Left renal pelvis (tissue), 4 donors: ENCODE data around the gene CPA1. TPM values are rescaled to one million over a fixed set of nuclear protein-coding genes. Genes with fewer than 3 reads are reported as not detected.
"Not testable (repeated sequence)": the region's sequence is repeated elsewhere in the genome, so short reads cannot be mapped to it uniquely, and the experiment has no call there.

ENCODE experiments used
- DNase-seq, 4 donors: peaks; one replicate each; pipeline ENCODE4 v3.0.0-alpha.2; 2013; ENCODE audit warnings: low read depth in 4 of 4, low spot score in 3 of 4
- polyA plus RNA-seq, 4 donors: library from polyadenylated mRNA; unstranded; fragments of 120-200 nt; gene quantifications; one replicate each; pipeline ENCODE4 v1.2.1, GENCODE V29; 2013; ENCODE audit not compliant: insufficient read length in 4 of 4

Gene CPA1
- polyA plus RNA-seq, 4 donors, result 1.6 to 3.1 (median 2.1) TPM

GRCh38 chr7:130371046-130371445 lies 9.2 kb upstream of the CPA1 start:
- no peak for DNase-seq

- no peak for DNase-seq
These were observed 7.7 kb upstream of the CPA1 start for GRCh38 chr7:130372402-130373165.

- DNase-seq, result no peak
These were observed 5.8 kb upstream of the CPA1 start for GRCh38 chr7:130374507-130374906.

DNA sequence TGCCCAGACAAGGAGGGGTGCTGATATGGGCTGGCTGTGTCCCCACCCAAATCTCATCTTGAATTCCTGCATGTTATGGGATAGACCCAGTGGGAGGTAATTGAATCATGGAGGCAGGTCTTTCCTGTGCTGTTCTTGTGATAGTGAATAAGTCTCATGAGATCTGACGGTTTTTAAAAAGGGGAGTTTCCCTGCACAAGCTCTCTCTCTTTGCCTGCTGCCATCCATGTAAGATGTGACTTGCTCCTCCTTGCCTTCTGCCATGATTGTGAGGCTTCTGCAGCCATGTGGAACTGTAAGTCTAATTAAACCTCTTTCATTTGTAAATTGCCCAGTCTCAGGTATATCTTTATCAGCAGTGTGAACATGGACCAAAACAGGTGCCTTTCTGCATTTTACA lies 3.8 kb upstream of the CPA1 start:
- not testable (repeated sequence) for DNase-seq

DNA sequence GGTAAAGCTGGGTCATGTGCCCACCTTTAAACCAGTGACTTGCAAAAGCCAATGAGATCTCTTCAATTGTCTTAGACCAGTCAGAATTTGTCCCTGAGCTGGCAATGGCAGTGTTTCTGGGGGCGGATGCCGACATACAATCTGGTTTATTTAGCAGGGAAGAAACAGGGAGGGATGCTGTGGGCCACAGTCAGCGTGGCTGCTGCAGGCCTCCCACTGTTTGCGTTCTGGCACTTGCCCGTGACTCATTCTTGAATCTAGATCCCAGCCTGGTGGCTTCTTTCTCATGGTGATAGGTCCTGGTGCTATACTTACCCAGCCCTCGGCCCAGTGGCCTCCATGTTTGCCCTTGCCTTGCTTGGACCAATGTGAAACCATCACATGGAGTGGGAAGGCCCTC lies 3.1 kb upstream of the CPA1 start:
- DNase-seq, result no peak

DNA sequence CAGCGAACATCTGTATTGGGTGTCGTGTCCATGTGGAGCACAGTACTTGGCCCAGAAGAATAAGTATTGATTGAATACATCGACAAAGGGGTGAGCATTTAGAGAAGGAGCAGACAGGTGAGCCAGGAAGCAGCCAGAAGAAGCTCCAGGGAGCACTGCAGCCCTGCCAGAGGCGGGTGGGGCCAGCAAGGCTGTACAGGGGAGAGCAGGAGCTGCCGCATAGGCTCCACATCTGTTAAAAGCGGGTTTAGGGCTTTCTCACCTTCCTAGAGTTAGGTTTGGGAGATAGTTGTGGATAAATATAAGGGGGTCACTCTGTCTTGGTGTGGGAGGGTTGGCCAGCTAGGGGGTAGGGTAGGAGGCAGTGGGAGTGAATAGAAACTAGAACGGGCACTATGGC lies 1.3 kb upstream of the CPA1 start:
- DNase-seq, result no peak

DNA sequence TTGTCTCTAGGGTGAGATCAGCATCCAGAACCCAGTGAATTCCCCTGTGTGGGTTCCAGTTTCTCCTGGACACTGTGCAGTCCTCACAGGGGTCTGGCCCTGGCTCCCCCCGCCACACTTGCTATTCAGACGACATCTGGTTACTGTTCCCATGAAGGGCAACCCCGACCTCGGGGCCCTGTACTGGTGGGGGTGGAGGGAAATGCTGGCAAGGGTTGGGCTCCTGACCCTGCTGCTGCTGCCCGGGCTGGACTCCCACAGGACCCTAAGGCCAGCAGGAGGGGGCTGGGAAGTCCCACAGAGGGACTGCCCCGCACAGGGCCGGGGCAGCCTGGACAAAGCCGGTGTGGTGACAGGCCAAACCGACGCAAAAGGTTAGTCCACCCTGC lies 768 bp upstream of the CPA1 start:
- DNase-seq, result no peak

- DNase-seq, result no peak
These were observed 664 bp downstream of the CPA1 start for GRCh38 chr7:130380861-130381455.

DNA sequence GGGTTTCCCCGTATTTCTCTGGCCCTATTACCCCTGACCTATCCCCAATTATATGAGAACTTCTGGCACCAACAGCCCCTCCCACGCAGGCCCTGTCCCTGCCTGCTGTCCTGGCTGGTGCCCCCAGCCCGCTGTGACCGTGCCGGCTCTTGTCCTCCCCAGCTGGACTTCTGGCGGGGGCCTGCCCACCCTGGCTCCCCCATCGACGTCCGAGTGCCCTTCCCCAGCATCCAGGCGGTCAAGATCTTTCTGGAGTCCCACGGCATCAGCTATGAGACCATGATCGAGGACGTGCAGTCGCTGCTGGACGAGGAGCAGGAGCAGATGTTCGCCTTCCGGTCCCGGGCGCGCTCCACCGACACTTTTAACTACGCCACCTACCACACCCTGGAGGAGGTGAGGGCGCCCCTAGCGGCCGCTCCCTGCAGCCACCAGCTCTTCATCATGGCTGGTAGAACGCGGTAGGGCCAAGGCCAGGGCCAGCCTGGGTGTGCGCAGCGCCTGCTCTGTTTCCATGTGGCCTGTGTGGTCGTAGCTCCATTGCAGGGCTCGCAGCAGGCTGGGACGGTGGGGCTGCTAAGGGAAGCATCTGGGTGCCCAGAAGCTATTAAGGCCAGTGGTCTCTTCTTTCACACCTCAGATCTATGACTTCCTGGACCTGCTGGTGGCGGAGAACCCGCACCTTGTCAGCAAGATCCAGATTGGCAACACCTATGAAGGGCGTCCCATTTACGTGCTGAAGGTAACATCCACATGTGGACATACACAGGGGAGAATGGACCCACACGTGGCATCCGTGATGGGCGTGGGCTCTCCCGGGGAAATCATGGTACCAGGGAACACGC lies 1.4 kb downstream of the CPA1 start:
- no peak for DNase-seq

DNA sequence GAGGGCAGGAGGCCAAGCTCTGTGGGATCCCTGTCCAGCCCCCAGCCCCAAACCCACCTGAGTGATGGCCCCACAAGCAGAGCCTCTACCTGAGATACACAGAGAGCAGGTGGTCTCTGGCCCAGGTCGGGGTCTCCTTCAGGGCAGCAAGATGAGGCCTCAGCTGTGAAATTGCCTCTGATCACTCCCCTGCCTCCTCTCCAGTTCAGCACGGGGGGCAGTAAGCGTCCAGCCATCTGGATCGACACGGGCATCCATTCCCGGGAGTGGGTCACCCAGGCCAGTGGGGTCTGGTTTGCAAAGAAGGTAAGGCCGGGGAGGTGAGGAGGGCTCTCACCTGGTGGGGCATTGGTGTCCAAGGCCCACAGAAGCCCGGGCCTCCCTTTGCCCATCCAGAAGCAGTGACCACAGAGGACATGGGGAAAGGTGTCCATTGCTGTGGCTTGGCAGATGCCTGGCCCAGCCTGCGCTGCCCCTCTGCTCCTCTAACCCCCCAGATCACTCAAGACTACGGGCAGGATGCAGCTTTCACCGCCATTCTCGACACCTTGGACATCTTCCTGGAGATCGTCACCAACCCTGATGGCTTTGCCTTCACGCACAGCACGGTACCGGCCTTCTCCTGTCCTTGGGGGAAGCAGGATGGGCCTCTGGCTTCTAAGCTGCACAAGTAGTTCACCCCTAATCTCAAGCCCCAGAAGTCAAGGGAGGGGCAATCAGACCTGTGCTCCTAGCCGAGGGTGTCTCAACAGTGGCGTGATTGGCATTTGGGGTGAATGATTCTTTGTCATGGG lies 3.1 kb downstream of the CPA1 start:
- DNase-seq, result no peak

DNA sequence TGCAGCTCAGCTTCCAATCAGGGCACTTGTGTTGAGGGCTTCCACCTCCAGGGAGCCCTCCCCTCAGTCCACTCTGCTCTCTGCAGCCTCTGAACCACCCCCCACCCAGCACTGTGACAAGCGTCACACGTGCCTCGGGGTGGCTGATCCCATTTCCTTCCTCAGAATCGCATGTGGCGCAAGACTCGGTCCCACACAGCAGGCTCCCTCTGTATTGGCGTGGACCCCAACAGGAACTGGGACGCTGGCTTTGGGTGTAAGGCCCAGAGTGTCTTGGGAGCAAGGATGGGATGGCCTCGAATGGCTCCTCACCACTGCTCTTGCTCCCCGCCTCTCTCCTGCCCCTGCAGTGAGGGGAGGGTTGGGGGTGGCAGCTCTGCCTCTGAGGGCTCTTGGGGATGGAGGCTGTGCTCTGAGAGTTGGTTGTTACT lies 4.1 kb downstream of the CPA1 start:
- DNase-seq, result no peak

GRCh38 chr7:130384841-130385599 lies 4.7 kb downstream of the CPA1 start:
- DNase-seq, result no peak

DNA sequence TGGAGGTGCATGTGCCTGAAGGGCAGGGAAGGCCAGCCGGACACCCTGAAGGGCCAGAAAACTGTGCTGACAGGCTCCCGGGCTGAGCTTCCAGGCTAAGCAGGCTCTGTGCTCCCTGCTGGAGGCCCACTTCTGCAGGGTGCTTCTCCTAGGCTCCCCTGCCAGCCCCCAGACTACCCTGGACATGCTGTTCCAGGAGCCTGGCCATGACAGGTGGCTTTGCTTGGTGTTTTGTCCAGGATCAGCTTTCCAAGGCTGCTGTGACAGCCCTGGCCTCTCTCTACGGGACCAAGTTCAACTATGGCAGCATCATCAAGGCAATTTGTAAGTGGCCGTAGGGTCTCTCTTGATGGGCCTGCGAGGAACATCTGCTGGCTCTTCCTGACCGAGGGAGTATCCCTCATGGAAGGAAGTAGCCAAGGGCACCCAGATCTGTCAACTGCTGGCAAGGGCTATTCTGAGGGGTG lies 5.3 kb downstream of the CPA1 start:
- DNase-seq, result no peak

GRCh38 chr7:130386876-130387275 lies 6.6 kb downstream of the CPA1 start:
- no peak for DNase-seq

- no peak for DNase-seq
These were observed 7.0 kb downstream of the CPA1 start for GRCh38 chr7:130387306-130387627.

DNA sequence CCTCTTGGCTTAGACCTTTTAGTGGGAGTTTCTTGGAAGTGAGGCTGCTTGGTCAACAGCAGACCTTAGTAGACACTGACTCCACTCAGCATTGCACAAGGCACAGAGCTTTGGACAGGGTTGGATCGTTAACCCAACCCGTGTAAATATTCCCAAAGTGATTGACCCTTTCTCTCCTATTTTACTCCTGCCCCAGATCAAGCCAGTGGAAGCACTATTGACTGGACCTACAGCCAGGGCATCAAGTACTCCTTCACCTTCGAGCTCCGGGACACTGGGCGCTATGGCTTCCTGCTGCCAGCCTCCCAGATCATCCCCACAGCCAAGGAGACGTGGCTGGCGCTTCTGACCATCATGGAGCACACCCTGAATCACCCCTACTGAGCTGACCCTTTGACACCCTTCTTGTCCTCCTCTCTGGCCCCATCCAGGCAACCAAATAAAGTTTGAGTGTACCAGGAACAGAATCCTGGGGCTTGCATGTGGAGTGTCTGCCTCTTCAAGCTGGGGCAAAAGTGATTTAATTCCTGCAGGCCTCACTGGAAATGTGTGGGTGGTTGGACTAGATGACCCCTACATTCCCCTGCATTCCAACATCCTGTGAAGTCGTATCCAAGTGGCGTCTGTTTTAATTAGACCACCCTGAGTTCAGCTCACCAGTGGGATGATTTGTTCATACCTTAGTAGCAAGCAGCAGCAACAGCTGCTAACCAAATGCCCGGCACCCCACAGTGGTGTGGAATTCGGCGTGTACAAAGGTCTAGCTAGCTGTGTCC lies 7.5 kb downstream of the CPA1 start:
- DNase-seq, result no peak

DNA sequence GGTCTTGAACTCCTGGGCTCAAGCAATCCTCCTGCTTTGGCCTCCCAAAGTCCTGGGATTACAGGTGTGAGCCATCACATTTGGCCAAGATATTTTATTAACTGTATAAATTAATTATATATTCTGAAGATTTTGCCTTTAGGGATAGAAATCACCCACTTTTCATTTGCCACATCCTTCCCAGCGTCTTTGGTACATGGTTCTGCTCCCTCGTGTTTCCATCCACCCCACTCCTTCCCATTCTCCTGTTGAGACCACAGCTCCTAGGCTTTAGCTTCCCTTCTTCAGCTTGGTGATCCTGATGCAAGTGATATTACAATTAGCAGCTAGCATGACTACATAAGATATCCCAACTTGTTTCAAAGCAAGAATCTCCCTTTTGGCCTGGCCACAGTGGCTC lies 8.4 kb downstream of the CPA1 start:
- DNase-seq, result no peak

GRCh38 chr7:130390486-130390885 lies 10.2 kb downstream of the CPA1 start:
- no peak for DNase-seq

- no peak for DNase-seq
These were observed 12.8 kb downstream of the CPA1 start for GRCh38 chr7:130393101-130393561.
